Measurements from ENCODE around the gene RTN4RL1. TPM values are rescaled to one million over a fixed set of nuclear protein-coding genes. Genes with fewer than 3 reads are reported as not detected.

Gene RTN4RL1
- total and polyA plus RNA-seq, 2 of the 13 experiments (the other 11 are each of a cell fraction or from before 2014, with no cell fraction given), result 0.01 TPM; not detected in 1

DNA sequence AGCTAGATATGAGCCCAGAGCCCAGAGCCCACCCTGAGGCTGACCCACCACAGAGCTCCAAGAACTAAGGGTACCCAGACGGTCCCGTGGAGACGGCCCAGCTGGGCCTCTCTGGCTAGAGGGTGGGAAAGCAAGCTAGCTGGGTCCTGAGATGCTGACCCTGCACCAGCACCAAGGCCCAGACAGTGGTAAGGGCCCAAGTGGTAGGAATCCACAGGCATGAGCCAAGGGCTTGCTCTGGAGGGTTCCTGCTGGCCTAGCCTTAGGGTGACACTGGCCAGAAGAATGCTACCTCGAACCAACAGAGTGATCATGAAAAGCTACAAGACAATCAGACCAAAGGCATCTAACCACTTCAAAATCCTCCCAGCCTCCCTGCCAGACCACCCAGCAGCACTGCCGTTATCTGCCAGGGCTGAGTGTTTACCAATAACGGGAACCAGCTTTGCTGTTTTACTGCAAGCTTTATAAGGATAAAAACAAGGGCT is 42.9 kb upstream of the RTN4RL1 start:
- no peak for TF ChIP-seq KLF15 (CRISPR knock-in tag; IDR thresholded peaks at IDR 0.05; ENCODE audit: borderline replicate concordance)
- TF ChIP-seq ZNF180 (CRISPR knock-in tag; IDR thresholded peaks at IDR 0.05; ENCODE audit: borderline replicate concordance, low read depth), result no peak
- no peak for TF ChIP-seq ZNF678 (CRISPR knock-in tag; IDR thresholded peaks at IDR 0.05)
- no peak for TF ChIP-seq RBAK (CRISPR knock-in tag; IDR thresholded peaks at IDR 0.05)
- TF ChIP-seq SMARCC2 (IDR thresholded peaks at IDR 0.05), result no peak
- TF ChIP-seq, protein P1, sequence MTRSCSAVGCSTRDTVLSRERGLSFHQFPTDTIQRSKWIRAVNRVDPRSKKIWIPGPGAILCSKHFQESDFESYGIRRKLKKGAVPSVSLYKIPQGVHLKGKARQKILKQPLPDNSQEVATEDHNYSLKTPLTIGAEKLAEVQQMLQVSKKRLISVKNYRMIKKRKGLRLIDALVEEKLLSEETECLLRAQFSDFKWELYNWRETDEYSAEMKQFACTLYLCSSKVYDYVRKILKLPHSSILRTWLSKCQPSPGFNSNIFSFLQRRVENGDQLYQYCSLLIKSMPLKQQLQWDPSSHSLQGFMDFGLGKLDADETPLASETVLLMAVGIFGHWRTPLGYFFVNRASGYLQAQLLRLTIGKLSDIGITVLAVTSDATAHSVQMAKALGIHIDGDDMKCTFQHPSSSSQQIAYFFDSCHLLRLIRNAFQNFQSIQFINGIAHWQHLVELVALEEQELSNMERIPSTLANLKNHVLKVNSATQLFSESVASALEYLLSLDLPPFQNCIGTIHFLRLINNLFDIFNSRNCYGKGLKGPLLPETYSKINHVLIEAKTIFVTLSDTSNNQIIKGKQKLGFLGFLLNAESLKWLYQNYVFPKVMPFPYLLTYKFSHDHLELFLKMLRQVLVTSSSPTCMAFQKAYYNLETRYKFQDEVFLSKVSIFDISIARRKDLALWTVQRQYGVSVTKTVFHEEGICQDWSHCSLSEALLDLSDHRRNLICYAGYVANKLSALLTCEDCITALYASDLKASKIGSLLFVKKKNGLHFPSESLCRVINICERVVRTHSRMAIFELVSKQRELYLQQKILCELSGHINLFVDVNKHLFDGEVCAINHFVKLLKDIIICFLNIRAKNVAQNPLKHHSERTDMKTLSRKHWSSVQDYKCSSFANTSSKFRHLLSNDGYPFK (CRISPR knock-in tag; IDR thresholded peaks at IDR 0.05; ENCODE audit: borderline replicate concordance), result no peak
- no peak for TF ChIP-seq ASH2L (IDR thresholded peaks at IDR 0.05; ENCODE audit: insufficient read length, low read depth, low read length)
- no peak for TF ChIP-seq ZNF530 (CRISPR knock-in tag; IDR thresholded peaks at IDR 0.05; ENCODE audit: low read depth)
- TF ChIP-seq ATAD3A (CRISPR knock-in tag; IDR thresholded peaks at IDR 0.05), result no peak
- no peak for TF ChIP-seq ZZZ3 (CRISPR knock-in tag; IDR thresholded peaks at IDR 0.05; ENCODE audit: borderline replicate concordance)
- no peak for TF ChIP-seq ZNF331 (CRISPR knock-in tag; IDR thresholded peaks at IDR 0.05)
- TF ChIP-seq, protein P2, sequence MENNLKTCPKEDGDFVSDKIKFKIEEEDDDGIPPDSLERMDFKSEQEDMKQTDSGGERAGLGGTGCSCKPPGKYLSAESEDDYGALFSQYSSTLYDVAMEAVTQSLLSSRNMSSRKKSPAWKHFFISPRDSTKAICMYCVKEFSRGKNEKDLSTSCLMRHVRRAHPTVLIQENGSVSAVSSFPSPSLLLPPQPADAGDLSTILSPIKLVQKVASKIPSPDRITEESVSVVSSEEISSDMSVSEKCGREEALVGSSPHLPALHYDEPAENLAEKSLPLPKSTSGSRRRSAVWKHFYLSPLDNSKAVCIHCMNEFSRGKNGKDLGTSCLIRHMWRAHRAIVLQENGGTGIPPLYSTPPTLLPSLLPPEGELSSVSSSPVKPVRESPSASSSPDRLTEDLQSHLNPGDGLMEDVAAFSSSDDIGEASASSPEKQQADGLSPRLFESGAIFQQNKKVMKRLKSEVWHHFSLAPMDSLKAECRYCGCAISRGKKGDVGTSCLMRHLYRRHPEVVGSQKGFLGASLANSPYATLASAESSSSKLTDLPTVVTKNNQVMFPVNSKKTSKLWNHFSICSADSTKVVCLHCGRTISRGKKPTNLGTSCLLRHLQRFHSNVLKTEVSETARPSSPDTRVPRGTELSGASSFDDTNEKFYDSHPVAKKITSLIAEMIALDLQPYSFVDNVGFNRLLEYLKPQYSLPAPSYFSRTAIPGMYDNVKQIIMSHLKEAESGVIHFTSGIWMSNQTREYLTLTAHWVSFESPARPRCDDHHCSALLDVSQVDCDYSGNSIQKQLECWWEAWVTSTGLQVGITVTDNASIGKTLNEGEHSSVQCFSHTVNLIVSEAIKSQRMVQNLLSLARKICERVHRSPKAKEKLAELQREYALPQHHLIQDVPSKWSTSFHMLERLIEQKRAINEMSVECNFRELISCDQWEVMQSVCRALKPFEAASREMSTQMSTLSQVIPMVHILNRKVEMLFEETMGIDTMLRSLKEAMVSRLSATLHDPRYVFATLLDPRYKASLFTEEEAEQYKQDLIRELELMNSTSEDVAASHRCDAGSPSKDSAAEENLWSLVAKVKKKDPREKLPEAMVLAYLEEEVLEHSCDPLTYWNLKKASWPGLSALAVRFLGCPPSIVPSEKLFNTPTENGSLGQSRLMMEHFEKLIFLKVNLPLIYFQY (CRISPR knock-in tag; IDR thresholded peaks at IDR 0.05; ENCODE audit: borderline replicate concordance), result no peak
- no peak for TF ChIP-seq RBFOX2 (IDR thresholded peaks at IDR 0.05; ENCODE audit: low read depth, low read length)
- TF ChIP-seq BORCS8-MEF2B (CRISPR knock-in tag; IDR thresholded peaks at IDR 0.05), result no peak
- TF ChIP-seq CEBPB (IDR thresholded peaks at IDR 0.05; ENCODE audit: borderline replicate concordance, low read depth, low read length), result no peak
- TF ChIP-seq PAF1 (CRISPR knock-in tag; IDR thresholded peaks at IDR 0.05), result no peak
- peaks cover 15 to 33% of the 10 kb centered on the region in 2 experiments for H3K36me3 ChIP-seq (replicated peaks in 1 of 2; ENCODE audit: control insufficient read depth in 1 of 2, insufficient read depth in 2 of 2, low read length in 2 of 2)
- H4K20me1 ChIP-seq (ENCODE audit: insufficient read depth, low read length), result no peaks in the 10 kb centered on the region
- H3K4me3 ChIP-seq (replicated peaks in 1 of 3; ENCODE audit: insufficient read depth in 1 of 3, low read depth in 2 of 3, low read length in 3 of 3), result no peak overlapping the region
- no peak overlapping the region for H2AFZ ChIP-seq (ENCODE audit: low read length)
- H3K79me2 ChIP-seq (ENCODE audit: insufficient read depth, low read length), result no peaks in the 10 kb centered on the region
- POLR2A ChIA-PET, result no interaction called here
- 94% methylated on average over 3 of the region's 6 CpGs for WGBS (ENCODE audit: low lambda C conversion rate)
- H3K9ac ChIP-seq (ENCODE audit: insufficient read depth, low read depth, low read length), result no peak overlapping the region
- ATAC-seq, result no peak
- H3K4me1 ChIP-seq (ENCODE audit: insufficient read depth, low read length), result peaks cover 38% of the 10 kb centered on the region
- H3K9me3 ChIP-seq (ENCODE audit: low read length), result no peaks in the 10 kb centered on the region
- in situ Hi-C loops (cut with HindIII; ENCODE audit: extremely low pct_ligation_motif_present, low pct_unique_long_range_greater_than_20kb) (no loop called here), intact Hi-C loops (cut with micrococcal nuclease; ENCODE audit: unreplicated experiment) (no loop called here)
- DNase-seq (ENCODE audit: low spot score), result no peak
- no peak overlapping the region for H3K4me2 ChIP-seq (ENCODE audit: low read depth, low read length)
- H3K27me3 ChIP-seq (ENCODE audit: control insufficient read depth in 1 of 2, insufficient read depth in 2 of 2, low read length in 2 of 2), result no peaks in the 10 kb centered on the region
- no peak for FAIRE-seq
- BruUV-seq (replicated peaks), result no TSS peak
- H3K27ac ChIP-seq (ENCODE audit: extremely low read length, insufficient read depth, low read length), result no peak overlapping the region
- CTCF ChIA-PET (ENCODE audit: low intra/inter-chr PET ratio, low total read pairs), result no interaction called here

Data from HepG2 (cell line).